CD4-positive, alpha-beta T cell treated with Interleukin-17A for 1 hour (primary cell): ENCODE measurements around the gene TDG.
"Not testable (repeated sequence)": the region's sequence is repeated elsewhere in the genome, so short reads cannot be mapped to it uniquely, and the experiment has no call there.

Experiments
- DNase-seq: peaks from one replicate; pipeline ENCODE4 v3.0.0-alpha.2; 2020

TDG gene

GRCh38 chr12:104025771-104026170 lies 60.1 kb downstream of the TDG start:
- DNase-seq, result no peak

DNA sequence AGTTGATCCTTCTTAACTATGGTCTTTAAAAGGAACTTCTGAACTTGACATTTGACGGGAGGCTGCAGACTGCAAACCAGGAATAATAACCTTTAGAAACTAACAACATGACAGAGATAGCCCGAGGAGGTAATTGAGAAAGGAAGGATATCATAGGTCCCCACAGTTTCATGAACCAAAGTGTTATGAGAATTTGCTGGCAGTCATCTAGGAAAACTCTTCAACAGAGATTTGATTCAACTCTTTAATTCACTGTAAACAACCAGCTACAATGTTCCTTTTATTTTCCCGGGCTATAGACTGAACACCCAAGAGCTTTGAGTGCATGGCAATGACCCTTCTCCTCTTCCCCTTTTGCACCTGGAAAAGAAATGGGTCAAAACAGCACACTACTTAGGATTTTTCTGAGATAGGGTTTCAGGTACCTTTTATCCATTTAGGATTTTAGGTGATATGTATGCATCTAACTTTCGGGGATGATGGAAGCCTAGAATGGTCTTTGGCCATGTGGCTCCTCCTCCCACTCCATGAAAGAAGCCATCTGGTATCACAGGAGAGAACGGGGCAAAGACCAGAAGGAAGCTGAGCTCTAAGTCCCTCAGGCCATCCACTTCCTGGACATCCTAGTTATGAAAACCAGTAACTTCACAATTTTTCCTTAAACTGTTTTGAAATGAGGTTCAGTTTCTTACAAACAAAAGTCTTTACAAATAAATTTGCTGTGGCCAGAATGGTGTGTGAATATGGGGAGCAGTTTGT lies 61.3 kb downstream of the TDG start:
- DNase-seq, result no peak

DNA sequence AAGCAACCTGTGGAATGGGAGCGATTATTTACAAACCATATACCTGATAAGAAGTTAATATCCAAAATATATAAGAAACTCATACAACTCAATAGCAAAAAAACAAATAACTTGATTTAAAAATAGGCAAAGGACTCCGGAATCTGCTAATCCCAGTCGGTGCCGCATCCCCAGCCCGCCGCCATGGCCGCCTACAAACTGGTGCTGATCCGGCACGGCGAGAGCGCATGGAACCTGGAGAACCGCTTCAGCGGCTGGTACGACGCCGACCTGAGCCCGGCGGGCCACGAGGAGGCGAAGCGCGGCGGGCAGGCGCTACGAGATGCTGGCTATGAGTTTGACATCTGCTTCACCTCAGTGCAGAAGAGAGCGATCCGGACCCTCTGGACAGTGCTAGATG lies 64.9 kb downstream of the TDG start:
- not testable (repeated sequence) for DNase-seq

DNA sequence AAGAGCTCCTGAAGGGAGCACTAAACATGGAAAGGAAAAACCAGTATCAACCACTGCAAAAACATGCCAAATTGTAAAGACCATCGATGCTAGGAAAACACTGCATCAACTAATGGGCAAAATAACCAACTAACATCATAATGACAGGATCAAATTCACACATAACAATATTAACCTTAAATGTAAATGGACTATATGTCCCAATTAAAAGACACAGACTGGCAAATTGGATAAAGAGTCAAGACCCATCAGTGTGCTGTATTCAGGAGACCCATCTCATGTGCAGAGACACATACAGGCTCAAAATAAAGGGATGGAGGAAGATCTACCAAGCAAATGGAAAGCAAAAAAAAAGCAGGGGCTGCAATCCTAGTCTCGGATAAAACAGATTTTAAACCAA lies 70.5 kb downstream of the TDG start:
- DNase-seq, result not testable (repeated sequence)
